ENCODE measurements around the gene PRRT2. TPM values are rescaled to one million over a fixed set of nuclear protein-coding genes. Genes with fewer than 3 reads are reported as not detected.
"Not testable (repeated sequence)": the region's sequence is repeated elsewhere in the genome, so short reads cannot be mapped to it uniquely, and the experiment has no call there.

Gene PRRT2
- total RNA-seq, 1 experiment from 2014 or later: 3.9 TPM

- Histone ChIP-seq H3K4me3 (ENCODE audit: low read depth, low read length) (no peak overlapping the region), H3K9me3 (no peaks in the 10 kb centered on the region), H3K27me3 (replicated peaks; ENCODE audit: control insufficient read depth, insufficient read depth, low read length) (no peaks in the 10 kb centered on the region), H3K4me1 (peaks cover 31% of the 10 kb centered on the region), H3K36me3 (ENCODE audit: control insufficient read depth, insufficient read depth, low read length) (0 out of 2 replicates have a peak, but pooled peaks cover 2% of the 10 kb centered on the region)
- no peaks in the 10 kb centered on the region for H3K27me3 Mint-ChIP-seq (ENCODE audit: insufficient read depth, unreplicated experiment)
- H3K9me3 Mint-ChIP-seq (ENCODE audit: unreplicated experiment): no peaks in the 10 kb centered on the region
- POLR2A ChIA-PET: no interaction called here
- intact Hi-C loops (cut with micrococcal nuclease; ENCODE audit: unreplicated experiment): no loop called here
- H3K4me3 Mint-ChIP-seq (ENCODE audit: unreplicated experiment): no peak overlapping the region
- peaks cover 25% of the 10 kb centered on the region for H3K36me3 Mint-ChIP-seq (ENCODE audit: insufficient read depth, unreplicated experiment)
- H3K4me1 Mint-ChIP-seq (ENCODE audit: low read depth, unreplicated experiment): peaks cover 20% of the 10 kb centered on the region
- DNase-seq: no peak
- TF ChIP-seq CTCF (IDR thresholded peaks at IDR 0.05; ENCODE audit: insufficient read depth in 1 of 2, low read depth in 1 of 2, low read length in 1 of 2, severe bottlenecking in 1 of 2, unreplicated experiment in 1 of 2): no peak
- no TSS peak for BruUV-seq (replicated peaks)
- peak overlapping the region; percentile 89 for H3K27ac Mint-ChIP-seq (ENCODE audit: unreplicated experiment)
- CTCF ChIA-PET: no interaction called here
Observed at GRCh38 chr16:29831490-29831889, 19.5 kb downstream of the PRRT2 start.

GRCh38 chr16:29833219-29833618 lies 21.2 kb downstream of the PRRT2 start:
- H3K4me3 Mint-ChIP-seq (ENCODE audit: unreplicated experiment); H3K27me3 ChIP-seq (replicated peaks; ENCODE audit: control insufficient read depth, insufficient read depth, low read length); DNase-seq; H3K27me3 Mint-ChIP-seq (ENCODE audit: insufficient read depth, unreplicated experiment); BruUV-seq (replicated peaks); POLR2A ChIA-PET; H3K36me3 ChIP-seq (ENCODE audit: control insufficient read depth, insufficient read depth, low read length); H3K27ac Mint-ChIP-seq (ENCODE audit: unreplicated experiment); H3K9me3 ChIP-seq; H3K4me3 ChIP-seq (ENCODE audit: low read depth, low read length); H3K9me3 Mint-ChIP-seq (ENCODE audit: unreplicated experiment); intact Hi-C loops (cut with micrococcal nuclease; ENCODE audit: unreplicated experiment): not testable (repeated sequence)
- CTCF ChIA-PET: interaction anchor here (1.2 kb wide), 1 partner anchor 9 kb away, joined by 3 read pairs; no protein-coding TSS in a partner anchor
- Mint-ChIP-seq H3K36me3 (ENCODE audit: insufficient read depth, unreplicated experiment) (peaks cover 19% of the 10 kb centered on the region), H3K4me1 (ENCODE audit: low read depth, unreplicated experiment) (peaks cover 14% of the 10 kb centered on the region)
- H3K4me1 ChIP-seq: peaks cover 21% of the 10 kb centered on the region

- Histone ChIP-seq H3K4me3 (ENCODE audit: low read depth, low read length) (no peak overlapping the region), H3K9me3 (no peaks in the 10 kb centered on the region), H3K27me3 (replicated peaks; ENCODE audit: control insufficient read depth, insufficient read depth, low read length) (no peaks in the 10 kb centered on the region), H3K36me3 (ENCODE audit: control insufficient read depth, insufficient read depth, low read length) (0 out of 2 replicates have a peak, but pooled peaks cover 2% of the 10 kb centered on the region), H3K4me1 (peaks cover 12% of the 10 kb centered on the region)
- ChIA-PET CTCF (interaction anchor here (0.6 kb wide), 1 partner anchor 15 kb away, joined by 5 read pairs; no protein-coding TSS in a partner anchor), POLR2A (no interaction called here)
- intact Hi-C loops (cut with micrococcal nuclease; ENCODE audit: unreplicated experiment): no loop called here
- no TSS peak for BruUV-seq (replicated peaks)
- H3K27me3 Mint-ChIP-seq (ENCODE audit: insufficient read depth, unreplicated experiment): no peaks in the 10 kb centered on the region
- no peak for DNase-seq
- H3K36me3 Mint-ChIP-seq (ENCODE audit: insufficient read depth, unreplicated experiment): peaks cover 19% of the 10 kb centered on the region
- H3K27ac Mint-ChIP-seq (ENCODE audit: unreplicated experiment): no peak overlapping the region
- TF ChIP-seq CTCF (IDR thresholded peaks at IDR 0.05; ENCODE audit: insufficient read depth in 1 of 2, low read depth in 1 of 2, low read length in 1 of 2, severe bottlenecking in 1 of 2, unreplicated experiment in 1 of 2): no peak
- H3K9me3 Mint-ChIP-seq (ENCODE audit: unreplicated experiment): no peaks in the 10 kb centered on the region
- peaks cover 14% of the 10 kb centered on the region for H3K4me1 Mint-ChIP-seq (ENCODE audit: low read depth, unreplicated experiment)
- no peak overlapping the region for H3K4me3 Mint-ChIP-seq (ENCODE audit: unreplicated experiment)
Observed at GRCh38 chr16:29834079-29834478, 22.1 kb downstream of the PRRT2 start.

- H3K36me3 Mint-ChIP-seq (ENCODE audit: insufficient read depth, unreplicated experiment): peaks cover 15% of the 10 kb centered on the region
- H3K4me1 Mint-ChIP-seq (ENCODE audit: low read depth, unreplicated experiment): peaks cover 1% of the 10 kb centered on the region
- no peak for TF ChIP-seq CTCF (IDR thresholded peaks at IDR 0.05; ENCODE audit: insufficient read depth in 1 of 2, low read depth in 1 of 2, low read length in 1 of 2, severe bottlenecking in 1 of 2, unreplicated experiment in 1 of 2)
- Histone ChIP-seq H3K27me3 (replicated peaks; ENCODE audit: control insufficient read depth, insufficient read depth, low read length) (no peaks in the 10 kb centered on the region), H3K4me3 (ENCODE audit: low read depth, low read length) (no peak overlapping the region), H3K9me3 (no peaks in the 10 kb centered on the region), H3K4me1 (no peaks in the 10 kb centered on the region), H3K36me3 (ENCODE audit: control insufficient read depth, insufficient read depth, low read length) (peaks cover 2% of the 10 kb centered on the region; the same call in 1 of the 2 replicates)
- ChIA-PET CTCF (no interaction called here), POLR2A (no interaction called here)
- DNase-seq: no peak
- no TSS peak for BruUV-seq (replicated peaks)
- intact Hi-C loops (cut with micrococcal nuclease; ENCODE audit: unreplicated experiment): no loop called here
- no peaks in the 10 kb centered on the region for H3K9me3 Mint-ChIP-seq (ENCODE audit: unreplicated experiment)
- no peaks in the 10 kb centered on the region for H3K27me3 Mint-ChIP-seq (ENCODE audit: insufficient read depth, unreplicated experiment)
- H3K27ac Mint-ChIP-seq (ENCODE audit: unreplicated experiment): no peak overlapping the region
- no peak overlapping the region for H3K4me3 Mint-ChIP-seq (ENCODE audit: unreplicated experiment)
Observed at GRCh38 chr16:29835926-29836325, 23.9 kb downstream of the PRRT2 start.
